NCI-H2107 (cell line): ENCODE measurements around the gene ZNF503.

ENCODE experiments used
- DNase-seq: peaks from one replicate; lab custom pipeline; 2025; lab: John Stamatoyannopoulos, UW

Gene ZNF503

DNA sequence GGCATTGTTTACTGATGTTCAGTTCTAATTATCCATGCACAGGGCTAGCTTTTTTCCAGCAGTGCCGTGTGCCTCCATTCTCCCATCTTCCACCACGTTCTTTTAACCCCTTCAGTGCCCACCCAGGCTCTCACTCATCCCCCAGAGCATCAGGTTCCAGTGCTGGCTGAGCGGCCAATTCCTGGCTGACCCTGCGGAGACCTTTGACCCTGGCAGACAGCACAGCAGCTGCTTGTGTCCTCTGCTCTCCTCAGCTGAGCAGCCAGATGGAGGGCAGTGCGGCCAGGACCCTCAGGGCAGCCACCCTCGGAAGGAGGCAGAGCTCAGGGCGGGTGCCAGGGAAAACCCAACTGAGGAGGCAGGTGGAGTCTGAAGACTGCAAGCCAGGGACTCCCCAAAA, 48.4 kb downstream of the ZNF503 start:
- no peak for DNase-seq

DNA sequence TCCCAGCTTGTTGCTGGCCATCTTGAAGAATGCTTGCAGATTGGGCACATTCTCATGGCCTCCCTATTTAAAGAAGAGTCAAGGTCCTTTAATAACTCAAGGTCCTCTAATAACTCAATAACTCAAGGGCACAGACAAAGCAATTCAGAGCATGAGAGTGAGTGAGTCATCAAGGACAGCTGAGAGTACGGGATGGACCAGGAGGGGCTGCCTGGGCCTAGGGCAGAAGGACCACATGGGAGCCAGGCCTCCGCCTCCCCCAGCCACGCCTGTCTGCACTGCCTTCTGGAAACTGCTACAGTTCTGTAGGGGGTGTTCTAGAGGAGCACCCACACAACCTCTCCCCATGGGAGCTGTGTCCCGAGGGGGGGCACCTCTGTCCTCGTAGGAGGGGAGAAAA, 48.9 kb downstream of the ZNF503 start:
- no peak for DNase-seq

DNA sequence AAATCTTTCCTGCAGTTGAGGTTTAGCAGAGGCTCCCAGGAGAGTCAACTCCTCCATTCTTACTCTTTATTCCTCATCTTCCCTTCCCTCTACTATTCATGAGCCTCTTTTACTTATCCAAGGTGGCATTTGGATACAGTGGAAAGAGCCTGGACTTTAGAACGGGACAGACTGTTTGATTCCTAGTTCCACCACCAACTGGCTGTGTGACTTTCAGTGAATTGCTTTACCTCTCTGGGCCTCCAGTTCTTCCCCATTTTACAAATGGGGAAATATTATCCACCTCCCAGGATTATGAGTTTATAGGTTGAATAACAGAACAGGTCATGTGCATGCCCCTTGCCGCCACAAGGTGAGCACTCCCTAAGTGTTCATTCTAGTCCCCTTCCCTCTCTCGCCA, 49.9 kb downstream of the ZNF503 start:
- no peak for DNase-seq

DNA sequence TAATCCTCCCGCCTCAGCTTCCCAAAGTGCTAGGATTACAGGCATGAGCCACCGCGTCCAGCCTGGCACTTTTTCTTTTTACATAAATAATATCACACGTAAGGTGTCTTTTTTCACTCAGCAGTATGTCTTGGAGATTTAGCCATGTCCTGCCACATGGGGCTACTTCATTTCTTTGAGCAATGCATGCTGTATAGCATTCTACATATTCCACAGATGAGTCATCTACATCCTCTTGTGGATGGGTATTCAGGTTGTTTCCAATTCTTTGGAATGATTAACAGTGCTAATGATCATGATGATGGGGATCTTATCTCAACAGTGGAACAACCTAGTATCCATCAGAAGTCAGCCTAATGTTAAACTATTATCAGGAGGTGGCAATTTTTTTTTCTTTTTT, 50.8 kb downstream of the ZNF503 start:
- DNase-seq = no peak
